T-helper 2 cell treated with Interferon-gamma antibody and Interleukin-4, amounts not matched to agents 5 μg/mL and 100 μg/mL, for 36 hours (primary cell): Measurements from ENCODE around the gene RAB38.

Experiments
- DNase-seq: peaks from one replicate; pipeline ENCODE4 v3.0.0; 2021; ENCODE audit warnings: low spot score
- H3K27ac Mint-ChIP-seq: one replicate; pipeline ENCODE4 v1.8.0; 2021; ENCODE audit warnings: mild to moderate bottlenecking, mixed read lengths
- H3K27me3 Mint-ChIP-seq: one replicate; pipeline ENCODE4 v1.8.0; 2021; ENCODE audit warnings: low read depth, mixed read lengths
- H3K36me3 Mint-ChIP-seq: one replicate; pipeline ENCODE4 v1.8.0; 2021; ENCODE audit warnings: low read depth, mixed read lengths
- H3K4me1 Mint-ChIP-seq: one replicate; pipeline ENCODE4 v1.8.0; 2021; ENCODE audit warnings: low read depth, mixed read lengths
- H3K4me3 Mint-ChIP-seq: one replicate; pipeline ENCODE4 v1.8.0; 2022; ENCODE audit warnings: mild to moderate bottlenecking, moderate library complexity, mixed read lengths
- H3K9me3 Mint-ChIP-seq: one replicate; pipeline ENCODE4 v1.8.0; 2021; ENCODE audit warnings: mixed read lengths

RAB38 gene

GRCh38 chr11:88174709-88175568, at the start of gene RAB38:
TSS of gene RAB38 (minus strand) at chr11:88175443. CDS start at chr11:88175384, 59 bp downstream.
- Mint-ChIP-seq H3K9me3 (no peaks in the 10 kb centered on the region), H3K4me1 (peaks cover 25% of the 10 kb centered on the region), H3K4me3 (peak within 1 kb of the TSS; percentile 70), H3K27ac (peak within 1 kb of the TSS; percentile 31), H3K36me3 (no peaks in the 10 kb centered on the region), H3K27me3 (peaks cover 20% of the 10 kb centered on the region)
- peak; percentile 66 for DNase-seq

GRCh38 chr11:88213406-88213805, 38.2 kb upstream of the RAB38 start:
- no peaks in the 10 kb centered on the region for H3K4me1 Mint-ChIP-seq
- H3K27me3 Mint-ChIP-seq: peaks cover 5% of the 10 kb centered on the region
- H3K36me3 Mint-ChIP-seq: no peaks in the 10 kb centered on the region
- DNase-seq: no peak
- no peak overlapping the region for H3K4me3 Mint-ChIP-seq
- H3K9me3 Mint-ChIP-seq: no peaks in the 10 kb centered on the region
- H3K27ac Mint-ChIP-seq: no peak overlapping the region

- Mint-ChIP-seq H3K4me3 (no peak overlapping the region), H3K27me3 (peaks cover 8% of the 10 kb centered on the region), H3K27ac (no peak overlapping the region), H3K9me3 (no peaks in the 10 kb centered on the region), H3K36me3 (no peaks in the 10 kb centered on the region), H3K4me1 (no peaks in the 10 kb centered on the region)
- DNase-seq: no peak
Observed at GRCh38 chr11:88212300-88212699, 37.1 kb upstream of the RAB38 start.

GRCh38 chr11:88208745-88209144, 33.5 kb upstream of the RAB38 start:
- H3K27me3 Mint-ChIP-seq: peaks cover 8% of the 10 kb centered on the region
- H3K4me1 Mint-ChIP-seq: no peaks in the 10 kb centered on the region
- no peaks in the 10 kb centered on the region for H3K36me3 Mint-ChIP-seq
- no peak for DNase-seq
- no peak overlapping the region for H3K27ac Mint-ChIP-seq
- no peak overlapping the region for H3K4me3 Mint-ChIP-seq
- no peaks in the 10 kb centered on the region for H3K9me3 Mint-ChIP-seq

- no peak overlapping the region for H3K27ac Mint-ChIP-seq
- DNase-seq: no peak
- H3K36me3 Mint-ChIP-seq: no peaks in the 10 kb centered on the region
Observed at GRCh38 chr11:88206751-88207150, 31.5 kb upstream of the RAB38 start.

GRCh38 chr11:88204353-88204752, 29.1 kb upstream of the RAB38 start:
- Mint-ChIP-seq H3K4me1 (no peaks in the 10 kb centered on the region), H3K4me3 (no peak overlapping the region), H3K9me3 (no peaks in the 10 kb centered on the region), H3K27ac (no peak overlapping the region), H3K27me3 (peaks cover 5% of the 10 kb centered on the region), H3K36me3 (no peaks in the 10 kb centered on the region)
- DNase-seq: no peak

More at GRCh38 chr11:88206751-88207150, 31.5 kb upstream of the RAB38 start:
- H3K4me1 Mint-ChIP-seq: no peaks in the 10 kb centered on the region
- H3K9me3 Mint-ChIP-seq: no peaks in the 10 kb centered on the region
- peaks cover 10% of the 10 kb centered on the region for H3K27me3 Mint-ChIP-seq
- H3K4me3 Mint-ChIP-seq: no peak overlapping the region

GRCh38 chr11:88203604-88204003, 28.4 kb upstream of the RAB38 start:
- H3K4me1 Mint-ChIP-seq: no peaks in the 10 kb centered on the region
- H3K27me3 Mint-ChIP-seq: peaks cover 5% of the 10 kb centered on the region
- no peak for DNase-seq
- H3K9me3 Mint-ChIP-seq: no peaks in the 10 kb centered on the region
- no peaks in the 10 kb centered on the region for H3K36me3 Mint-ChIP-seq
- no peak overlapping the region for H3K27ac Mint-ChIP-seq
- H3K4me3 Mint-ChIP-seq: no peak overlapping the region

- Mint-ChIP-seq H3K27ac (no peak overlapping the region), H3K36me3 (no peaks in the 10 kb centered on the region), H3K9me3 (no peaks in the 10 kb centered on the region), H3K4me1 (no peaks in the 10 kb centered on the region), H3K27me3 (peaks cover 7% of the 10 kb centered on the region), H3K4me3 (no peak overlapping the region)
- no peak for DNase-seq
Observed at GRCh38 chr11:88202498-88202897, 27.3 kb upstream of the RAB38 start.

GRCh38 chr11:88196393-88196792, 21.1 kb upstream of the RAB38 start:
- Mint-ChIP-seq H3K9me3 (peaks cover 3% of the 10 kb centered on the region), H3K27ac (no peak overlapping the region), H3K4me1 (no peaks in the 10 kb centered on the region), H3K27me3 (peaks cover 36% of the 10 kb centered on the region), H3K4me3 (no peak overlapping the region), H3K36me3 (no peaks in the 10 kb centered on the region)
- no peak for DNase-seq

- Mint-ChIP-seq H3K4me3 (no peak overlapping the region), H3K4me1 (no peaks in the 10 kb centered on the region), H3K27me3 (peaks cover 36% of the 10 kb centered on the region), H3K27ac (no peak overlapping the region), H3K9me3 (peaks cover 3% of the 10 kb centered on the region), H3K36me3 (no peaks in the 10 kb centered on the region)
- DNase-seq: no peak
Observed at GRCh38 chr11:88195908-88196307, 20.7 kb upstream of the RAB38 start.

- H3K4me1 Mint-ChIP-seq: no peaks in the 10 kb centered on the region
- H3K4me3 Mint-ChIP-seq: no peak overlapping the region
- peaks cover 39% of the 10 kb centered on the region for H3K27me3 Mint-ChIP-seq
- no peak for DNase-seq
- no peaks in the 10 kb centered on the region for H3K36me3 Mint-ChIP-seq
- peaks cover 3% of the 10 kb centered on the region for H3K9me3 Mint-ChIP-seq
- H3K27ac Mint-ChIP-seq: no peak overlapping the region
Observed at GRCh38 chr11:88194990-88195389, 19.7 kb upstream of the RAB38 start.

- peaks cover 47% of the 10 kb centered on the region for H3K27me3 Mint-ChIP-seq
- no peak overlapping the region for H3K4me3 Mint-ChIP-seq
- no peaks in the 10 kb centered on the region for H3K36me3 Mint-ChIP-seq
- DNase-seq: no peak
- no peak overlapping the region for H3K27ac Mint-ChIP-seq
- H3K9me3 Mint-ChIP-seq: peaks cover 3% of the 10 kb centered on the region
- H3K4me1 Mint-ChIP-seq: no peaks in the 10 kb centered on the region
Observed at GRCh38 chr11:88193278-88193677, 18.0 kb upstream of the RAB38 start.

- Mint-ChIP-seq H3K9me3 (no peaks in the 10 kb centered on the region), H3K27ac (no peak overlapping the region), H3K4me3 (no peak overlapping the region), H3K4me1 (no peaks in the 10 kb centered on the region), H3K36me3 (no peaks in the 10 kb centered on the region), H3K27me3 (peaks cover 30% of the 10 kb centered on the region)
- no peak for DNase-seq
Observed at GRCh38 chr11:88188932-88189253, 13.7 kb upstream of the RAB38 start.

GRCh38 chr11:88188251-88188931, 13.1 kb upstream of the RAB38 start:
- no peaks in the 10 kb centered on the region for H3K4me1 Mint-ChIP-seq

More at GRCh38 chr11:88188251-88188931, 13.1 kb upstream of the RAB38 start:
- Mint-ChIP-seq H3K27ac (no peak overlapping the region), H3K9me3 (no peaks in the 10 kb centered on the region), H3K27me3 (peaks cover 32% of the 10 kb centered on the region), H3K4me3 (no peak overlapping the region), H3K36me3 (no peaks in the 10 kb centered on the region)
- DNase-seq: no peak
